ENCODE data around the gene POMT2.

- no peak for TF ChIP-seq POLR2A (IDR thresholded peaks at IDR 0.05; ENCODE audit: low read depth, low read length)
- TF ChIP-seq POLR2AphosphoS5 (IDR thresholded peaks at IDR 0.05; ENCODE audit: low read depth, low read length), result no peak
Observed at GRCh38 chr14:77335576-77335975, 14.9 kb upstream of the POMT2 start.

Data from GM12892 (cell line).